ENCODE data around the gene FNTB. TPM values are rescaled to one million over a fixed set of nuclear protein-coding genes. Genes with fewer than 3 reads are reported as not detected.
"Not testable (repeated sequence)": the region's sequence is repeated elsewhere in the genome, so short reads cannot be mapped to it uniquely, and the experiment has no call there.

Gene FNTB
- total RNA-seq, 1 experiment from 2014 or later: 8.9 TPM

- DNase-seq (ENCODE audit: low spot score): no peak
Observed at GRCh38 chr14:65084554-65085505, 98.1 kb downstream of the FNTB start.

- DNase-seq (ENCODE audit: low spot score): not testable (repeated sequence)
Observed at GRCh38 chr14:65086686-65087085, 100.0 kb downstream of the FNTB start.

- DNase-seq (ENCODE audit: low spot score): not testable (repeated sequence)
Observed at GRCh38 chr14:65087835-65088234, 101.1 kb downstream of the FNTB start.

- no peak for DNase-seq (ENCODE audit: low spot score)
Observed at GRCh38 chr14:65092349-65092748, 105.7 kb downstream of the FNTB start.

- no peak for DNase-seq (ENCODE audit: low spot score)
Observed at GRCh38 chr14:65095633-65096205, 109.0 kb downstream of the FNTB start.

- no peak for DNase-seq (ENCODE audit: low spot score)
Observed at GRCh38 chr14:65096323-65097089, 109.8 kb downstream of the FNTB start.

- no peak for DNase-seq (ENCODE audit: low spot score)
Observed at GRCh38 chr14:65098586-65098985, 111.9 kb downstream of the FNTB start.

- peak; percentile 7 for DNase-seq (ENCODE audit: low spot score)
Observed at GRCh38 chr14:65100922-65101541, 114.3 kb downstream of the FNTB start.

- DNase-seq (ENCODE audit: low spot score): no peak
Observed at GRCh38 chr14:65101631-65102440, 115.1 kb downstream of the FNTB start.

- DNase-seq (ENCODE audit: low spot score): peak; percentile 88
Observed at GRCh38 chr14:65102441-65103149, 115.9 kb downstream of the FNTB start, which contains the start of gene MAX. TSS of gene MAX (minus strand) at chr14:65102517. CDS start at chr14:65102339, 178 bp downstream.

- peak; percentile 18 for DNase-seq (ENCODE audit: low spot score)
Observed at GRCh38 chr14:65103150-65103760, 116.6 kb downstream of the FNTB start.

- no peak for DNase-seq (ENCODE audit: low spot score)
Observed at GRCh38 chr14:65104791-65105190, 118.1 kb downstream of the FNTB start.

- no peak for DNase-seq (ENCODE audit: low spot score)
Observed at GRCh38 chr14:65106316-65106715, 119.6 kb downstream of the FNTB start.

- DNase-seq (ENCODE audit: low spot score): no peak
Observed at GRCh38 chr14:65106736-65107135, 120.0 kb downstream of the FNTB start.

- no peak for DNase-seq (ENCODE audit: low spot score)
Observed at GRCh38 chr14:65107200-65107599, 120.5 kb downstream of the FNTB start.

GRCh38 chr14:65109357-65109756 lies 122.7 kb downstream of the FNTB start:
- DNase-seq (ENCODE audit: low spot score): no peak

GRCh38 chr14:65110525-65110924 lies 123.8 kb downstream of the FNTB start:
- no peak for DNase-seq (ENCODE audit: low spot score)
